K562 (cell line): Measurements from ENCODE around the gene HSPA8. TPM values are rescaled to one million over a fixed set of nuclear protein-coding genes. Genes with fewer than 3 reads are reported as not detected.

Experiments
- ATAC-seq: fragments of 200-7000 bp; cut with Tn5 transposase; 3 replicates; pipeline ENCODE4 v1.9.1; 2020; ENCODE audit warnings: moderate library complexity
- BruUV-seq: library from RNA; stranded (reverse); fragments of 400-500 nt; replicated peaks from 2 replicates; lab custom pipeline; 2021; lab: Mats Ljungman, UMichigan
- CTCF ChIA-PET: fragments of 300-600 bp; formaldehyde crosslinking; extraction: SDS; loops from one replicate; lab custom pipeline; 2021; ENCODE audit warnings: low intra/inter-chr PET ratio; lab: Yijun Ruan, JAX
- POLR2A ChIA-PET: fragments of 300-600, 350-650 bp; sonication (Branson Sonifier 250); formaldehyde crosslinking; extraction: SDS; loops from one replicate; lab custom pipeline; 2021; ENCODE audit warnings: antibody characterized with exemption, inconsistent platforms; lab: Yijun Ruan, JAX
- DNase-seq, 4 experiments: peaks; one replicate each; pipeline versions ENCODE4 v3.0.0 to v3.0.0-alpha.2; 2011 to 2018; ENCODE audit warnings: low spot score in 3 of 4, mixed read lengths in 3 of 4; ENCODE audit errors: extremely low read depth in 1 of 4
- FAIRE-seq: peaks from 2 replicates; lab custom pipeline; 2011; peaks lifted over from hg19 to GRCh38; lab: Jason Lieb, UNC
- H2AFZ ChIP-seq: 2 replicates; pipeline ENCODE4 v1.6.0; 2011; ENCODE audit warnings: low read depth, low read length, control low read depth, inconsistent platforms
- H3K27ac ChIP-seq: fragments of 200-600 bp; 3 replicates; pipeline ENCODE4 v1.8.0; 2011; ENCODE audit warnings: low read depth, mild to moderate bottlenecking, control low read depth, inconsistent platforms, low read length, moderate library complexity, mixed read lengths; ENCODE audit errors: extremely low read depth
- H3K27me3 ChIP-seq, 2 experiments: fragments of 300-600 bp in 1 of 2; 2 replicates in 1 of 2; 3 replicates in 1 of 2; pipeline versions ENCODE4 v1.6.0 to v1.8.0; 2011; ENCODE audit warnings: inconsistent platforms in 2 of 2, low read length in 2 of 2, mild to moderate bottlenecking in 1 of 2, mixed read lengths in 1 of 2, moderate library complexity in 1 of 2; ENCODE audit not compliant: control insufficient read depth in 2 of 2, insufficient read depth in 2 of 2
- H3K36me3 ChIP-seq: fragments of 300-600 bp; 3 replicates; pipeline ENCODE4 v1.8.0; 2011; ENCODE audit warnings: mild to moderate bottlenecking, low read length, inconsistent platforms; ENCODE audit not compliant: control insufficient read depth, insufficient read depth
- H3K4me1 ChIP-seq, 2 experiments: fragments of 200-600 bp in 1 of 2; replicated peaks in 1 of 2; 2 replicates in 1 of 2; 3 replicates in 1 of 2; pipeline versions ENCODE4 v1.5.1 to v1.8.0; 2011; ENCODE audit warnings: inconsistent platforms in 2 of 2, low read length in 2 of 2, mild to moderate bottlenecking in 1 of 2, mixed read lengths in 1 of 2, moderate library complexity in 1 of 2; ENCODE audit not compliant: control insufficient read depth in 2 of 2, insufficient read depth in 2 of 2
- H3K4me2 ChIP-seq: 2 replicates; pipeline ENCODE4 v1.6.1; 2011; ENCODE audit warnings: low read length, control low read depth, inconsistent platforms, mixed read lengths; ENCODE audit not compliant: insufficient read depth
- H3K4me3 ChIP-seq: fragments of 200-600 bp; sonication (generic), shearing (Covaris generic); 2 replicates; pipeline ENCODE4 v1.5.1; 2016; ENCODE audit warnings: control low read depth, inconsistent platforms
- H3K79me2 ChIP-seq: fragments of 200-600 bp; 3 replicates; pipeline ENCODE4 v1.8.0; 2011; ENCODE audit warnings: low read length, inconsistent platforms; ENCODE audit not compliant: control insufficient read depth, insufficient read depth
- H3K9ac ChIP-seq, 2 experiments: 2 replicates each; pipeline versions ENCODE4 v1.6.0 to v1.6.1; 2011; ENCODE audit warnings: low read depth in 2 of 2, low read length in 2 of 2, control low read depth in 1 of 2, inconsistent platforms in 1 of 2, mild to moderate bottlenecking in 1 of 2, mixed read lengths in 1 of 2; ENCODE audit not compliant: insufficient read depth in 1 of 2
- H3K9me1 ChIP-seq: one replicate; pipeline ENCODE4 v1.6.0; 2011; ENCODE audit warnings: inconsistent platforms, mild to moderate bottlenecking, low read length, moderate library complexity; ENCODE audit not compliant: control insufficient read depth, insufficient read depth
- H3K9me3 ChIP-seq: replicated peaks from 2 replicates; pipeline ENCODE4 v1.5.1; 2011; ENCODE audit warnings: low read depth, low read length, inconsistent platforms; ENCODE audit not compliant: control insufficient read depth, insufficient read depth
- H4K20me1 ChIP-seq: replicated peaks from 2 replicates; pipeline ENCODE4 v1.6.1; 2011; ENCODE audit warnings: low read length, inconsistent platforms, mixed read lengths; ENCODE audit not compliant: control insufficient read depth, insufficient read depth
- MNT ChIP-seq, 2 experiments: fragments of 450-650 bp; conservative IDR thresholded peaks; 2 replicates each; pipeline ENCODE4 v1.6.1; 2017; ENCODE audit warnings: mild to moderate bottlenecking in 2 of 2, moderate library complexity in 2 of 2
- NEUROD1 ChIP-seq: fragments of 150-350 bp; IDR thresholded peaks from 2 replicates; pipeline ENCODE4 v1.6.1; 2014; ENCODE audit warnings: borderline replicate concordance, low read length, low read depth; ENCODE audit not compliant: partially characterized antibody
- SFPQ ChIP-seq: fragments of 200-400 bp; formaldehyde crosslinking; IDR thresholded peaks from 2 replicates; pipeline ENCODE4 v1.6.1; 2017; ENCODE audit warnings: mild to moderate bottlenecking, low read depth, low read length, moderate library complexity
- SMAD4 ChIP-seq: fragments of 250-450 bp; sonication (Bioruptor Pico); conservative IDR thresholded peaks from 2 replicates; pipeline ENCODE4 v1.8.0; 2021; ENCODE audit warnings: inconsistent platforms, mild to moderate bottlenecking, moderate library complexity
- WGBS: fragments of 100-300 bp; shearing (Covaris generic); methylation state at CpG from one replicate; pipeline ENCODE4 v1.1.6; 2016; ENCODE audit warnings: low coverage, mixed read lengths; ENCODE audit not compliant: insufficient coverage; ENCODE audit errors: missing lambda C conversion rate; 5-methylcytosine and 5-hydroxymethylcytosine counted together
- in situ Hi-C: fragments of 300-500 bp; cut with MboI; formaldehyde crosslinking; loops from 4 replicates; pipeline ENCODE4 v1.15.0; 2018; ENCODE audit warnings: inconsistent platforms, mixed read lengths
- intact Hi-C: fragments of 100-400 bp; cut with micrococcal nuclease; formaldehyde crosslinking; loops from 2 replicates; pipeline ENCODE4 v1.14.2; 2022
- polyA plus RNA-seq, 8 experiments: library from polyadenylated mRNA; depleted of rRNA in 4 of 8; stranded (reverse) in 5 of 8; unstranded in 3 of 8; fragments of >200 nt; fragmentation: Nextera tagmentation in 2 of 8; fragmentation: Illumina TruSeq in 1 of 8; extraction: Ambion mirVana in 2 of 8; extraction: Trizol in 1 of 8; gene quantifications; 2 replicates each; pipeline versions ENCODE4 v1.2.1 to v1.2.3, GENCODE V29; 2011 to 2014; ENCODE audit warnings: inconsistent platforms in 1 of 8, missing spikeins in 1 of 8
- total RNA-seq, 7 experiments: library from RNA; depleted of rRNA in 6 of 7; stranded (reverse); fragments of >200 nt in 6 of 7; fragmentation: Illumina TruSeq in 2 of 7; extraction: Trizol in 2 of 7; gene quantifications; 2 replicates each; pipeline versions ENCODE4 v1.2.1 to v1.2.3, GENCODE V29; 2011 to 2021; ENCODE audit warnings: low replicate concordance in 1 of 7

Gene HSPA8
- total and polyA plus RNA-seq, 9 of the 15 experiments (the other 6 are each of a cell fraction or from before 2014, with no cell fraction given), result 1,250 to 3,966 (median 2,773) TPM

- intact Hi-C loops (no loop called here), in situ Hi-C loops (no loop called here)
- ATAC-seq, result no peak
- ChIA-PET POLR2A (no interaction called here), CTCF (no interaction called here)
- Histone ChIP-seq H4K20me1 (no peaks in the 10 kb centered on the region), H3K36me3 (no peaks in the 10 kb centered on the region), H3K27ac (no peak overlapping the region), H3K9ac (no peak overlapping the region), H3K4me2 (no peak overlapping the region), H3K27me3 (peaks cover 8 to 35% of the 10 kb centered on the region in 2 experiments; a peak in 3 of 5 replicates), H3K4me3 (no peak overlapping the region), H3K79me2 (no peaks in the 10 kb centered on the region), H2AFZ (no peak overlapping the region), H3K9me1 (no peaks in the 10 kb centered on the region), H3K4me1 (no peaks in the 10 kb centered on the region), H3K9me3 (no peaks in the 10 kb centered on the region)
- no peak for FAIRE-seq
- 21% methylated on average over 3 of the region's 3 CpGs for WGBS
- no peak for DNase-seq
- TF ChIP-seq SFPQ (no peak), MNT (conservative IDR thresholded peaks at IDR 0.05) (no peak), NEUROD1 (no peak), SMAD4 (CRISPR knock-in tag) (no peak)
- BruUV-seq, result no TSS peak
Observed at GRCh38 chr11:123093739-123094138, 31.8 kb upstream of the HSPA8 start.
